Measurements from ENCODE around the gene PSMD12. TPM values are rescaled to one million over a fixed set of nuclear protein-coding genes. Genes with fewer than 3 reads are reported as not detected.
"Not testable (repeated sequence)": the region's sequence is repeated elsewhere in the genome, so short reads cannot be mapped to it uniquely, and the experiment has no call there.

The PSMD12 gene
- total RNA-seq, 1 experiment from 2014 or later: 84.4 TPM

GRCh38 chr17:67388986-67389385, 22.6 kb upstream of the PSMD12 start:
- H3K36me3 ChIP-seq (ENCODE audit: control insufficient read depth, insufficient read depth, low read length): no peaks in the 10 kb centered on the region
- CTCF ChIA-PET: no interaction called here
- Mint-ChIP-seq H3K4me3 (ENCODE audit: unreplicated experiment) (no peak overlapping the region), H3K27me3 (ENCODE audit: insufficient read depth, unreplicated experiment) (no peaks in the 10 kb centered on the region), H3K4me1 (ENCODE audit: low read depth, unreplicated experiment) (peaks cover 8% of the 10 kb centered on the region), H3K9me3 (ENCODE audit: unreplicated experiment) (no peaks in the 10 kb centered on the region), H3K36me3 (ENCODE audit: insufficient read depth, unreplicated experiment) (no peaks in the 10 kb centered on the region), H3K27ac (ENCODE audit: unreplicated experiment) (no peak overlapping the region)
- POLR2A ChIA-PET: no interaction called here
- no peaks in the 10 kb centered on the region for H3K9me3 ChIP-seq
- no peak overlapping the region for H3K4me3 ChIP-seq (ENCODE audit: low read depth, low read length)
- intact Hi-C loops (cut with micrococcal nuclease; ENCODE audit: unreplicated experiment): no loop called here
- TF ChIP-seq CTCF (IDR thresholded peaks at IDR 0.05; ENCODE audit: insufficient read depth in 1 of 2, low read depth in 1 of 2, low read length in 1 of 2, severe bottlenecking in 1 of 2, unreplicated experiment in 1 of 2): no peak
- H3K27me3 ChIP-seq (replicated peaks; ENCODE audit: control insufficient read depth, insufficient read depth, low read length): no peaks in the 10 kb centered on the region
- DNase-seq: no peak
- no peaks in the 10 kb centered on the region for H3K4me1 ChIP-seq
- no TSS peak for BruUV-seq (replicated peaks)

GRCh38 chr17:67388536-67388935, 22.2 kb upstream of the PSMD12 start:
- H3K27me3 Mint-ChIP-seq (ENCODE audit: insufficient read depth, unreplicated experiment); H3K36me3 Mint-ChIP-seq (ENCODE audit: insufficient read depth, unreplicated experiment); H3K4me3 Mint-ChIP-seq (ENCODE audit: unreplicated experiment); H3K4me1 Mint-ChIP-seq (ENCODE audit: low read depth, unreplicated experiment); H3K27ac Mint-ChIP-seq (ENCODE audit: unreplicated experiment); H3K9me3 ChIP-seq; intact Hi-C loops (cut with micrococcal nuclease; ENCODE audit: unreplicated experiment); POLR2A ChIA-PET; BruUV-seq (replicated peaks); H3K36me3 ChIP-seq (ENCODE audit: control insufficient read depth, insufficient read depth, low read length); DNase-seq; H3K4me3 ChIP-seq (ENCODE audit: low read depth, low read length); H3K9me3 Mint-ChIP-seq (ENCODE audit: unreplicated experiment); H3K27me3 ChIP-seq (replicated peaks; ENCODE audit: control insufficient read depth, insufficient read depth, low read length); H3K4me1 ChIP-seq; CTCF ChIA-PET: not testable (repeated sequence)

- H3K27me3 Mint-ChIP-seq (ENCODE audit: insufficient read depth, unreplicated experiment): no peaks in the 10 kb centered on the region
- no peak overlapping the region for H3K27ac Mint-ChIP-seq (ENCODE audit: unreplicated experiment)
- no peaks in the 10 kb centered on the region for H3K9me3 Mint-ChIP-seq (ENCODE audit: unreplicated experiment)
- peaks cover 8% of the 10 kb centered on the region for H3K4me1 Mint-ChIP-seq (ENCODE audit: low read depth, unreplicated experiment)
- no peaks in the 10 kb centered on the region for H3K4me1 ChIP-seq
- no peaks in the 10 kb centered on the region for H3K36me3 Mint-ChIP-seq (ENCODE audit: insufficient read depth, unreplicated experiment)
- no TSS peak for BruUV-seq (replicated peaks)
- DNase-seq: peak; percentile 58 to 77
- intact Hi-C loops (cut with micrococcal nuclease; ENCODE audit: unreplicated experiment): loop anchor here (1.0 kb wide), 1 partner anchor 88 kb away; no protein-coding TSS in a partner anchor
- H3K36me3 ChIP-seq (ENCODE audit: control insufficient read depth, insufficient read depth, low read length): no peaks in the 10 kb centered on the region
- no peak overlapping the region for H3K4me3 ChIP-seq (ENCODE audit: low read depth, low read length)
- ChIA-PET CTCF (no interaction called here), POLR2A (no interaction called here)
- peak; percentile 60 to 93 for TF ChIP-seq CTCF (IDR thresholded peaks at IDR 0.05; ENCODE audit: insufficient read depth in 1 of 2, low read depth in 1 of 2, low read length in 1 of 2, severe bottlenecking in 1 of 2, unreplicated experiment in 1 of 2)
- H3K9me3 ChIP-seq: no peaks in the 10 kb centered on the region
- no peaks in the 10 kb centered on the region for H3K27me3 ChIP-seq (replicated peaks; ENCODE audit: control insufficient read depth, insufficient read depth, low read length)
- H3K4me3 Mint-ChIP-seq (ENCODE audit: unreplicated experiment): no peak overlapping the region
These were observed 20.7 kb upstream of the PSMD12 start for GRCh38 chr17:67386965-67387551.
